HG03135 (cell line): ENCODE data around the gene SPHK2.
"Not testable (repeated sequence)": the region's sequence is repeated elsewhere in the genome, so short reads cannot be mapped to it uniquely, and the experiment has no call there.

Source experiments
- ATAC-seq: cut with Tn5 transposase; IDR thresholded peaks from one replicate; pipeline ENCODE4 v1.9.1; 2021; ENCODE audit warnings: mild to moderate bottlenecking, moderate library complexity; ENCODE audit not compliant: unreplicated experiment

Gene SPHK2

GRCh38 chr19:48656840-48657474 is 37.7 kb downstream of the SPHK2 start:
- no peak for ATAC-seq

GRCh38 chr19:48657828-48658227 is 38.5 kb downstream of the SPHK2 start:
- not testable (repeated sequence) for ATAC-seq

- ATAC-seq = no peak
These were observed 39.2 kb downstream of the SPHK2 start for GRCh38 chr19:48658483-48658882.

GRCh38 chr19:48659768-48660167 is 40.5 kb downstream of the SPHK2 start:
- no peak for ATAC-seq

- peak; percentile 84 for ATAC-seq
These were observed 41.8 kb downstream of the SPHK2 start for GRCh38 chr19:48660852-48661710.

GRCh38 chr19:48661711-48662090 is 42.4 kb downstream of the SPHK2 start:
- no peak for ATAC-seq

- ATAC-seq = no peak
These were observed 44.4 kb downstream of the SPHK2 start for GRCh38 chr19:48663667-48664066.

- no peak for ATAC-seq
These were observed 45.2 kb downstream of the SPHK2 start for GRCh38 chr19:48664476-48664875.

- no peak for ATAC-seq
These were observed 46.5 kb downstream of the SPHK2 start for GRCh38 chr19:48665786-48666185.

GRCh38 chr19:48668332-48668731 is 49.0 kb downstream of the SPHK2 start:
- no peak for ATAC-seq

GRCh38 chr19:48668761-48669160 is 49.5 kb downstream of the SPHK2 start:
- ATAC-seq = no peak

GRCh38 chr19:48669903-48670668 is 50.8 kb downstream of the SPHK2 start:
- no peak for ATAC-seq

GRCh38 chr19:48670699-48671445 is 51.6 kb downstream of the SPHK2 start:
- no peak for ATAC-seq

- ATAC-seq = no peak
These were observed 52.2 kb downstream of the SPHK2 start for GRCh38 chr19:48671446-48671995.

- ATAC-seq = no peak
These were observed 53.7 kb downstream of the SPHK2 start, which contains the start of gene NTN5 for GRCh38 chr19:48672994-48673393. Gene NTN5, minus strand, starts transcription at chr19:48673017. Its CDS starts 2,031 bp downstream, at chr19:48670986.

- ATAC-seq = no peak
These were observed 54.3 kb downstream of the SPHK2 start for GRCh38 chr19:48673436-48674100.

- ATAC-seq = no peak
These were observed 55.0 kb downstream of the SPHK2 start for GRCh38 chr19:48674216-48674809.

GRCh38 chr19:48674921-48675824 is 55.9 kb downstream of the SPHK2 start:
- no peak for ATAC-seq

- no peak for ATAC-seq
These were observed 57.2 kb downstream of the SPHK2 start for GRCh38 chr19:48676487-48676886.
